HFFc6 (cell line): ENCODE measurements around the gene CPNE1. TPM values are rescaled to one million over a fixed set of nuclear protein-coding genes. Genes with fewer than 3 reads are reported as not detected.
A peak's percentile ranks its signal among the peaks of the same experiment; 100 is the strongest.

Source experiments
- DNase-seq: peaks from one replicate; pipeline ENCODE4 v3.0.0-alpha.2; 2018
- H3K27ac Mint-ChIP-seq: 2 replicates; pipeline ENCODE4 v1.8.0; 2020; ENCODE audit warnings: mild to moderate bottlenecking, mixed read lengths
- H3K27me3 Mint-ChIP-seq: 2 replicates; pipeline ENCODE4 v1.8.0; 2021; ENCODE audit warnings: mild to moderate bottlenecking, moderate library complexity, mixed read lengths; ENCODE audit not compliant: insufficient read depth
- H3K36me3 Mint-ChIP-seq: 2 replicates; pipeline ENCODE4 v1.8.0; 2021; ENCODE audit warnings: low read depth, mixed read lengths
- H3K4me1 Mint-ChIP-seq: 2 replicates; pipeline ENCODE4 v1.8.0; 2020; ENCODE audit warnings: low read depth, mixed read lengths
- H3K4me3 Mint-ChIP-seq: 2 replicates; pipeline ENCODE4 v1.8.0; 2020; ENCODE audit warnings: mild to moderate bottlenecking, moderate library complexity, mixed read lengths
- H3K9me3 Mint-ChIP-seq: 2 replicates; pipeline ENCODE4 v1.8.0; 2020; ENCODE audit warnings: mild to moderate bottlenecking, mixed read lengths
- CTCF ChIP-seq: fragments of 200-600 bp; sonication (generic); IDR thresholded peaks from 2 replicates; pipeline ENCODE4 v1.5.0; 2021; ENCODE audit warnings: antibody characterized with exemption, mild to moderate bottlenecking
- total RNA-seq, 6 experiments: library from RNA; stranded (reverse); fragmentation: NEBNext Ultra II Directional; extraction: Animal tissue kit (Norgen Biotek cat#: 25700); gene quantifications; 2 replicates in 1 of 6; 3 replicates in 5 of 6; pipeline ENCODE4 v1.2.3, GENCODE V29; 2021

The CPNE1 gene
- total RNA-seq, 6 experiments from 2014 or later: 200 to 230 (median 213) TPM

DNA sequence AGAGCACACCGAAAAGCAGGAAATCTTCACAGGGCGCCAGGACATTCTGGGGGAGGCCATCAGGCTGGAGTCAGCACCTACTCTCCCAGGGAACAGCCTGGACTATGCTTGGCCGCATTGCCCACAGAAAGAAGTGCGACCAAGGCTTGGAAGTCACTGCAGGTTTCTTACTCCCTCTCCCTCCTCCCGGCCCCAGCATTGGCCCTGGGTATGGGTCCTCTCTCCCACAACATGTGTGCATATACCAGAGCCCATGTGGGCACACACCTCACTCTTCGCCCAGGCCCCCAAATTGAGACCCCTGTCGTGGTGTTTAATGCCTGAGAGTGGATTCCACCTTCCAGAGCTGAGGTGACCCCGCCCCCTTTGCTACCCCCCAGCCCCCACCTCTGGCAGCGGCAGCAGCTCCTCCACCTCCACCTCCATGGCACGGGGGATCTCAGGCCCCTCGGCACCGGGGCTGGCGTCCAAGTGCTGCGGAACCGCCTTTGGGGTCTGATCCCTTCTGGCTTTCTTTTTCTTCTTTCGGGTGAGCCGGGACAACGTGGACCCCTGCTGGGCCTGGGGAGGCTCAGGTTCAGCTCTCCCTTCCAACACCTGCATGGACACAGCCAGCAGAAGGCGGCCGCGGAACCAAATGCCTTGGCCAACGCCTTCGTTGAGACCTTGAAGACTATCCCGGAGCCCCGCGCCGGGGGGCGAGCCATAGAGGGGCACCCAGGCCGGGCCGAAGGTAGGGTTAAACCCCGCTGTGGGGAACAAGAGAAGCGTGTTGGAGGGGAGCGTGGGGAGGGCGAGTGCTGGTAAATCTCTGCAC, 64.3 kb downstream of the CPNE1 start:
- Mint-ChIP-seq H3K4me3 (peak overlapping the region; percentile 74; the same call in 1 of the 2 replicates), H3K4me1 (no peaks in the 10 kb centered on the region), H3K36me3 (no peaks in the 10 kb centered on the region), H3K27ac (no peak overlapping the region), H3K9me3 (no peaks in the 10 kb centered on the region), H3K27me3 (peaks cover 40% of the 10 kb centered on the region)
- no peak for TF ChIP-seq CTCF
- no peak for DNase-seq

GRCh38 chr20:35599776-35600120, 65.0 kb downstream of the CPNE1 start:
- Mint-ChIP-seq H3K27me3 (peaks cover 38% of the 10 kb centered on the region), H3K9me3 (no peaks in the 10 kb centered on the region), H3K27ac (no peak overlapping the region), H3K36me3 (no peaks in the 10 kb centered on the region), H3K4me3 (no peak overlapping the region), H3K4me1 (no peaks in the 10 kb centered on the region)
- TF ChIP-seq CTCF: no peak
- no peak for DNase-seq

DNA sequence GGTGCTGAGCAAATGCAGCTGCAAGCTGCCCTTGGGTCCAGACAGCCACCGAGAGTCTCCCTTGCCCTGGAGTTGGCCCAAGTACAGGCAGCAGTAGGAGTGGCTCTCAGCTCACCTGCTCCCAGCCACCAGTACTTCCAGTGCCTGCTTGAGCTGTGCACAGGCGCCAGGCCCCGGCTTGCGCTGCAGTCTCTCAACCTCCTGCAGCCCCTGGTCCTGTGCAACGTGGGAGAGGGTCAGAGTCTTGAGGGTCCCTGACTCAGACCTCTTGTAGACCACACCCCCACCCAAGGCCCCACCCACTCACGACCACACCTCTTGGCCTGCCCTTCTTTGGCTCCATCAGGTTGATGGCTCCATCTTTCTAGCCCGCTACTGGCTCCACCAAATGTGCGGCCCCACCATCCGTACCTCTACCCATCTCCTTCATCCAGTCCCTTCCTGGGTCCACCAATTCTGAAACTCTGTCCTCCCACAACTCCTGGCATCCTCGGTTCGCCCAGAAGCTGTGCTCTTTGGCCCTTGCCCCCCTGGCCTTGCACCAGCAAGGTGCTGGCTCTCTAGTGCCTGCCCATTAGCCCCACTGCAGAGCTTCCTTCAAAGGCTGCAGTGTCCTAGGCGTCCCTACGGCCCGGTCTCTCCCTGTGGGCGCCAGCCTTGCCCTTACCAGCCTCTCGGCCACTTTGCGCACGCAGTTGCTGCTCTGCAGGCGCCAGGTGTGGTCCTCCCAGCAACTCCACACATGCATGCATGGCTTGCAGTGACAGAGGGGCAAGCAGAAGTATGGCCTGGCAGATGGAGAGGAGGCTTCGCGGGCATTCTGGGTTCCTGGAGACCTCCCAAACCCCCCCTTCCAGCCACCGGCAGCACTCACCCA, 65.6 kb downstream of the CPNE1 start:
- DNase-seq: no peak
- TF ChIP-seq CTCF: no peak
- Mint-ChIP-seq H3K27ac (no peak overlapping the region), H3K27me3 (peaks cover 39% of the 10 kb centered on the region), H3K36me3 (no peaks in the 10 kb centered on the region), H3K9me3 (no peaks in the 10 kb centered on the region), H3K4me1 (no peaks in the 10 kb centered on the region), H3K4me3 (no peak overlapping the region)

GRCh38 chr20:35598476-35598875, 66.2 kb downstream of the CPNE1 start:
- no peaks in the 10 kb centered on the region for H3K9me3 Mint-ChIP-seq
- H3K4me1 Mint-ChIP-seq: no peaks in the 10 kb centered on the region
- H3K36me3 Mint-ChIP-seq: no peaks in the 10 kb centered on the region
- H3K27me3 Mint-ChIP-seq: peaks cover 36% of the 10 kb centered on the region
- no peak for TF ChIP-seq CTCF
- H3K27ac Mint-ChIP-seq: no peak overlapping the region
- DNase-seq: no peak
- no peak overlapping the region for H3K4me3 Mint-ChIP-seq

- Mint-ChIP-seq H3K4me1 (no peaks in the 10 kb centered on the region), H3K36me3 (no peaks in the 10 kb centered on the region), H3K9me3 (no peaks in the 10 kb centered on the region), H3K27me3 (peaks cover 30% of the 10 kb centered on the region), H3K27ac (no peak overlapping the region), H3K4me3 (no peak overlapping the region)
- DNase-seq: no peak
- TF ChIP-seq CTCF: no peak
Observed at GRCh38 chr20:35597186-35597585, 67.5 kb downstream of the CPNE1 start.
